SW480 (cell line): ENCODE results near the gene CEP131.

ENCODE experiments used
- DNase-seq: peaks from one replicate; pipeline ENCODE4 v3.0.0-alpha.2; 2016; ENCODE audit warnings: low spot score

CEP131 gene

DNA sequence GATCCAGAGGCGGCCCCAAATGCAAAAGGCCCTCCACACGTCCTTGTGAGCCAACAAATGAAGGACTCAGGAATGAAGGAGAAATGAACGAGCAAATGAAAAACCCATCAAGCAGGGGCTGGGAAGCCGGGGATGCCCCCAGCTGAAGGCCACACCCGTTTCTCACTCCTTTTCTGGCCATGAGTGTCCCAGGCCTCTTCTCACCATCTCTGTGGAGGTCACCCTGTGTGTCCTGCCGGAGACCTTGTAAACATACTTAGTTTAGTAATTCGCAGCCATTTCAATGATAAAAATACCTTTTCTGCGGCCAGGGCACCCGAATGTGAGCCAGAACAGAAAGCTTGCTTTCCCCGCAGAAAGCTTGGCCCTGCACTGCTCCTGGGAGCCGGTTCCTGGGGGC, 35.6 kb downstream of the CEP131 start:
- no peak for DNase-seq

DNA sequence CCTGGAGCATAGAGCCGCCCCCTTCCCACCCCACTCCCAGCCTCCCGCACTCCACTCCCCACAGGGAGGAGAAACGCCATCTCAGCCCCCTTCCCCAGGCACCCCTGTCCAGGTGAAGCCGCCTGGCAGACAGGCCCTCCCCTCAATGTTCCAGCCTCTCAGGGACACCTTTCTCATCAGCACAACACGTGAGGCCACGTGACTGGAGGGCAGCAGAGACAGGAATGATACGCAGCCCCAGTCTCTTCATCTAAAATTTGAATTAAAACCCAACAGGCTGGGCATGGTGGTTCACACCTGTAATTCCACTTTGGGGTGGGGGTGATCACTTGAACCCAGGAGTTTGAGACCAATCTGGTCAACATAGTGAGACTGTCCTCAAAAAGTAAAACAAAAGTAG, 36.6 kb downstream of the CEP131 start:
- no peak for DNase-seq

DNA sequence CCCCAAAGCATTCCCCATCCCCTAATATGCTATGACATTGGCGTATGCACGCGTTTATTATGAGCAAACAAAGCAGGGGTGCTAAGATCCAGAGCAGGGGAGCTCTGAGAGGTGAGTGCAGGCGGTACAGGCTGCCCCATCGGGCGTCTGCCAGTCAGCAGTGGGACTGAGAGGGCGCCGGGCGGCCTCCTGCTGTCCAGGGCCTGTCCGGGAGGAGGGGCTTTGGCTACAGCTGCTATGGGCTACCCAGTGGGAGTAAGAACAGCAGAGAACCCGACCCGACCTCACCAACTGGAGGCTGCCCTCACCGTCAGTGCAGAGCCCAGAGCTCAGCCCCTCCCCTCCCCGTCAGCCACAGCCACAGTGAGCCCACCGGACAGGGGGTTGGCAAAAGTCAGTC, 38.2 kb downstream of the CEP131 start:
- DNase-seq, result no peak

DNA sequence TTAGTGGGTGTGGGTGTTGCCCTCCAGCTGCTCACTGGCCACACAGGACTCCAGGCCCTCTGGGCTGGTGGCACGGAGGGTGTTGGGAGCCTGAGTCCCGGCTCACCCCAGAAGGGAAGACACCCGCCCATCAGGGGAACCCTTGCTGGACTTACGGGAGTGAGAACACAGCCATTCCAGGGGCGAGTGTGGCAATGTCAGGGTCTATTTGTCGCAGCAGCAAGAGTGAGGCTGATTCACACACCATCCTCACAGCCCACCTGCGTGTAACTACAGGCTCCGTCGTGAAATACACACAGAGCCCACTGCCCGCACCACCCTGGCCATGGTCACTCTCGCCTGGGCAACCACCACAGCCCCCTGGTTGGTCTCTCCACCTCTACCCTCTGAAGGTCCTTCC, 39.0 kb downstream of the CEP131 start:
- no peak for DNase-seq

DNA sequence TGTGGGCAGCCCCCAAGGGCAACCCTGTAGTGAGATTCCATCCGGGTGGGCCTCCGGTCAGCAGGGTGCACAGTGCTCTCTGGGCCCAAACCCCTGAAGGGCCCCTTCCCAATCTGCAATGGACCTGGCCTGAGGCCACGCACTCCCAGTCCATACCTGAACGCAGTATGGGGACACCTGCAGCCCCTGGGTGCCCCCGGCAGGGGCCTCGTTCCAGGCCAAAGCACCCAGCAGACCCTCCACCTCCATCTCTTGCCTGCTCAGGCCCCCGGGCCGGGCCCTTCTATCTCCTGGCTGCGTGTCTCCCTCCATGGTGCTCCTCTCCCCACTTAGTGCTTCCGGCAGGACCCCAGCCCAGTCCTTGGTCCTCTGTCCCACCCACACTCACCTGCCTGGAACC, 39.4 kb downstream of the CEP131 start:
- no peak for DNase-seq

DNA sequence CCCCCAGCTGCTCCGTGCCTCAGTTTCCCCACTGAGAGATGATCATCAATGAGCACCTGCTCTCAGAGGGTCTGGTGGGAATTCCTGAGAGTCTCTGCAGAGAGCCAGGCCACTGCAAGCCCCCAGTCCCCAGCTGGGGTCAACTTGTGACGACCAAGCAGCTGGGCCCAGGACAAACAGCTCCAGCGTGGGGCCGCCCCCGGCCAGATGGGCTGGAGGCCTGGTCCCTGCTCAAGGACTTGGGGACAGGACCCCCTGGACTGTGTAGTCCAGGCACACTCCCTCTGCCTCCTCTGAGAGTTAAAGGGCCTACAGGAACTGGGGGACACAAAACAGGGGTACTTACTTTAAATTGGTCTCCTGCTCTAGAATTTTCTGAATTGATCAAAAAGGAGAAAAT, 40.2 kb downstream of the CEP131 start:
- no peak for DNase-seq

DNA sequence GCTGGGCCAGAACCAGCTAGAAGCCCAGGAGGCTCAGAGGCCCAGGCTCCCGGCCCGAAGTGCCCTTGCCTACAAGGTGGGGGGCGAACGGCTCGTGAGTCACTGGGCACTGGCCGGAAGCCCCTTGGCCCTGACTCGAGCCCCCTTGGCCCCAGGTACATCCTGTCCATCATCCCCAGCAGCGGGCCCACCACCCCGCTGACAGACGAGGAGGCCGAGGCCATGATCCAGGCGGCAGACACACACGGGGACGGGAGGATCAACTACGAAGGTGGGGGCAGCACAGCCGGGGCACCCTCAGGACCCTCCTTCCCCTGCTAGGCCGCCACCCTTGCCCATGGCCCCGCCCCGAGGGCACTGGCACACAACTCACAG, 41.0 kb downstream of the CEP131 start:
- no peak for DNase-seq

DNA sequence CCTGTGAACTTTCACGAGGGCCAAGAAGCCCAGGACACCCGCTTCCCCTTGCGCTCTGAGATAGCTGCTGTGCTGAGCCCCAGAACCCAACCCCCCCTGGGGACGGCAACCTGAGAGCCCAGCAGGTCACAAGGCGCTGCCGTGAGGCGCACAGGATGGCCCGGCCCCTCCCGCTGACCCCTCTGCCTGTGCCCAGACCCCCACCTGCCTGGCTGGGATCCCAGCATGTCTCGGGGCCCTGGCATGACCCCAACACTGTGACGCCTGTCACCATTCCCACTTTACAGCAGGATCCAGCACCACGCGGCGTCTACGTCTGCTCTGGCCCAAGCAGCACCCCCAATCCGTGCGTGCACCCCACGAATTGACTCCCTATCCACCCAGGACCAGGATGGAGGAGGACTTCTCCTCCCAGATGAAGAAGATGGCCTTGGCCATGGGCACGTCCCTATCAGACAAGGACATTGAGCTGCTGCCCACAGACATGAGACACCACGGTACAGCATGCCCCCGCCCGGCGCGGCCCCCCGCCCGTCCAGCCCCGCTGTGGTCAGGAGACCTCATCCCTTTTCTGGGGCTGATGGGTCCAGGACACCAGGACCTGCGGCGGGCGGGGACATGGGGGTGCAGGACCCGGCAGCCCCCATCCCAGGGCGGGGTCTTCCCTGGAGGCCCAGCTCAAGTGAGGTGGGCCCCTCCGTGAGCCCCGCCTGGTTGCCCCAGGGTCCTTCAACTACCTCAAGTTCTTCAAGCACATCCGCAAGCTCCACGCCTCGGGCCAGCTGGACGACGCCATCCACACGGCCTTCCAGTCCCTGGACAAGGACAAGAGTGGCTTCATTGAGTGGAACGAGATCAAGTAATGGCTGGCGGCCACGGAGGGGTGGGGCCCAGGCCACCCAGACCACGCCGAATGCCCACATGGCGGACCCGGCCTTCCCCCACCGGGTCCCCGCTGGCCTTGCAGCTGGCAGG, 41.6 kb downstream of the CEP131 start:
- DNase-seq, result no peak

DNA sequence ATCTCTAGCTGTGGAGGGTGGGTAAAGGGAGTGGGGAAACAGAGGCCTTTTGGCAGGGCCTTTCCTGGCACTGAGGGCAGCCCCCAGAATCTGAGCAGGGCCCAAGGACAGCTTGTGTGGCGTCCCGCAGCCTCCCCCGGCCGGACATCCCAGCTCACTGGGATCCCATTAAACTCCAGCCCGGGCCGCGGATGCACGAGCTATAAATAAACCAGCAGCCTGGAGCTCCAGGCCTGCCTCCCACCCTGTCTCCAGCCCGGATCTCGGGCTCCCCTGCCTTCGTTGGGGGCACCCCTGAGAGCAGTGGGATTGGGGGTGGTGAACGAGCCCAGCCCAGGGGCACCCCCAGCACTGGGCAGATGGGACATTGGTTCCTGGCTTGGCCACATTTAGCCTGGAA, 42.9 kb downstream of the CEP131 start:
- DNase-seq, result no peak

DNA sequence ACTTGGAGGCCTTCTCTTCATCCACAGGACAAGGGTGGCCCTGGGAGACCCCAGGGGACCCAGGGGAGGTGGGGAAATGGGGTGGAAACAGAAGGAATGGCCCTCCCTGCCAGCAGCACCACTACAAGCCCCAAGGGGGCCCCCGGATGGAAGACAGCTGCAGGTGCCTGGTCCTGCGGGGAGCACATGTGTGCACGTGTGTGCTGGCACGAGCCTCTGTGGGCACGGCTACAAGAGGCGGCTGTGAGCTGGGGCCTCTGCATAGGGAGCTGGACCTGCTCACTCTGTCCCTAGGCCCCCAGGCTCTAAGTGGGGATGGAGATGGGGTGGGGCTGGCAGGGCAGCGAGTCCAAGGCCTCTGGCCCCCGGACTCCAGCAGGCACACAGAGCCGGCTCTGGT, 43.5 kb downstream of the CEP131 start:
- no peak for DNase-seq

DNA sequence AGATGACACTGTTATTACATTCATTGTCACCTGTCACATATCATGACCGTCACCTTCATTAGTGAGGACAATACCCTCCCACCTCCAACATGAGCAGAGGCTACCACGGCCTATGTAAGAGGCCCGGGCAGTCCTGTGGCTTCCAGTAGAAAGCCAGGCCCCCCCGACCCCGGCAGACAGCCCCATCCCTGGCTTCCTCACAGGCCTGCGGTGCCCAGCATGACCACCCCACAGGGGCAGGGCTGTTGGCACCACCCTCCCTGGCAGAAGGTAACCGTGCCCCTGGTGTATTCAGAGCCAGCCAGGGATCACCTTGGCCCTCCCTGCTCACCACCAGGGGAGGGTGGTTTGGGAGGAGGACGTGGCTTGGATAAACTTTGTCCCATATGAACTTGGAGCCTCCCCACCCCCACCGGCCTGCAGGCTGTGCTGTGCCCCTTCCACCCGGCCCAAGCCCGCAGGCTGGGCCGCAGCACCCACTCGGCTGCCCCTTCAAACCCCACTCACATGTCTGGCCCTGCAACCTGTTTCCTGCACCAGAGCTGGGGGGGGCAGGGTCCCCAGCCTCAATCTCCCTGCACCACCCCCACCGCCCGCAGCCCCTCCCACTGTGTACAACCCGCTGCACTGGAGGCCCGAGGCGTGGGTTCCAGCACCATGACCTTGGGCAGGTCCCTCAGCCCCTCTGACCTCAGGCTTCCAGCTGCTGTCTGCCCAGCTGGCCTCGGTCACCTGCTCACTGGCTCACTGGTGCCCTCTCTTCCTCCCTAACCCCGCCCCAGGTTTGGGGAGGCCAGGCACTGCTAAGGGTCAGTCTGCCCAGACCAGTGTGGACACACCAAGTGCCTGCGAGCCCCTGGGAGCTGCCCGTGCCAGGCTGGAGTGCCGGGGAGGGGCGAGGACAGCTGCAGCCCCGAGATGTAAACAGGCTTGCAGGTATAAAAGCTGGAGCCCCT, 44.4 kb downstream of the CEP131 start:
- no peak for DNase-seq

DNA sequence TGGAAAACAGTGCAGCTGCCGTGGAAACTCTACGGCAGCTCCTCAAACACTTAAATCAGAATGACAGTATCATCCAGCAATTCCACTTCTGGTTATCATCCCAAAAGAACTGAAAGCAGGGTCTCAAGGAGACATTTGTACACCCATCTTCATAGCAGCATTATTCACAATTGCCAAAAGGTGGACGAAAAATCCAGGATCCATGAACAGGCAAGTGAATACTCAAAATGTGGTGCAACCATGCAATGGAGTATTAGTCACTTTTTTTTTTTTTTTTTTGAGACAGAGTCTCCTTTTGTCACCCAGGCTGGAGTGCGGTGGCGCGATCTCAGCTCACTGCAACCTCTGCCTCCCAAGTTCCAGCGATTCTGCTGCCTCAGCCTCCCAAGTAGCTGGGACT, 46.1 kb downstream of the CEP131 start:
- DNase-seq, result no peak

DNA sequence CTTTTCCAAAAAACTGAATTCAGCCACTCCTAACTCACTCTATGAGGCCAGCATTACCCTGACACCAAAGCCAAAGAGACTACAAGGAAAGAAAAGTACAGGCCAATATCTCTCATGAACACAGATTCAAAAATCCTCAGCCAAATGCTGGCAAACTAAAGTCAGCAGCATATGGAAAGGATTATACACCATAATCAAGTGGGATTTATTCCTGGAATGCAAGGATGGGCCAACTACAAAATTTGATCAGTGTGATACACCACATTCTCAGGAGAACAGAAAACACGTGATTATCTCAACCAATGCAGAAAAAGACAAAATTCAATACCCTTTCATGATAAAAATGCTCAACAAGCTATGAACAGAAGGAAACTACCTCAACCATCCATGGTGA, 49.0 kb downstream of the CEP131 start:
- DNase-seq, result no peak

DNA sequence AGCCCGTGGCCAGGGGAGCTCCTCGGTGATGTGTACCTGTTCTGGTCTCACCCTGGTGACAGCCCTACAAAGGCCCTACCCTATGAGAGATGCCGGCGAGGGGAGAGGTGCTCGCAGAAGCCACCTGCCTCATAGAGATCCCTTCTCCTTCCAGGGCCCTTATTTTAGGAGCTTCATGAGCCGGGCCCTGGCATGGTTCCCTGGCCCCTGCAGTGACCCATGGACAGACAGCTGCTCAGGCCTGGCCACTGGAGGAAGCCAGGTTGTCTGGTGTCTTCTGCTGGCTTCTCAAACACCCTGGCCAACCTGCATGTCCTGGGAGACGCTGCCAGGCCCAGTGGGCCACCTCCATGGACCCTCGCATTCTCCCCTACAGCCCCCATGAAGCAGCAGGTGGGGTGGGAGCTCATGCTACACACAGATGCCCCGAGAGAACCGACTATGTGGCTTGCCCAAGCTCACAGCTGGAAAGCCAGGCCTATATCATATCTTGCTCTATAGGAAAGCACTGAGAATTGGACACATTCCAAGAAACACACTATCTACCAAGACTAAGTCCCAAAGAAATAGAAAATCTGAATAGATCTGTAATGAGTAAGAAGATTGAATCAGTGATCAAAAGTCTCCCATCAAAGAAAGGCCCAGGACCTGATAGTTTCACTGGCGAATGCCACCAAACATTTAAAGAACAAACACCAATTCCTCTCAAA, 49.6 kb downstream of the CEP131 start:
- no peak for DNase-seq

DNA sequence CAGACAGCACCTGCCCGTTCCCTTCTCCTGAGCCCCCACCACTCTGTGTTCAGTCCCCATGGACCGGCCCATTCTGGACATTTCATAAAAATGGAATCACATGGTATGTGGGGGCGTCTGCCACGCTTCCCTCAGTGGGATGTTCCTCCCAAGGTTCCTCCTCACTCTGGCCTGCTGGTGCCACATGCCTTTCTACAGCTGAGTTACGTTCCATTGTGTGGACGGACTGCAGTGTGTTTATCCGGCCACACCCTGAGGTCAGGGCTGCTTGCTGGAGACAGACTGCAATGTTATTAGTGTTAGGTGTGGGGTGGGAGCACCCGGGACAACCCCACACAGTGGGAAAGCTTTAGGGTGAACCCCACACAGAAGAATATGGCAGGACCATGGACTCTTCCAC, 50.8 kb downstream of the CEP131 start:
- peak; percentile 49 for DNase-seq

DNA sequence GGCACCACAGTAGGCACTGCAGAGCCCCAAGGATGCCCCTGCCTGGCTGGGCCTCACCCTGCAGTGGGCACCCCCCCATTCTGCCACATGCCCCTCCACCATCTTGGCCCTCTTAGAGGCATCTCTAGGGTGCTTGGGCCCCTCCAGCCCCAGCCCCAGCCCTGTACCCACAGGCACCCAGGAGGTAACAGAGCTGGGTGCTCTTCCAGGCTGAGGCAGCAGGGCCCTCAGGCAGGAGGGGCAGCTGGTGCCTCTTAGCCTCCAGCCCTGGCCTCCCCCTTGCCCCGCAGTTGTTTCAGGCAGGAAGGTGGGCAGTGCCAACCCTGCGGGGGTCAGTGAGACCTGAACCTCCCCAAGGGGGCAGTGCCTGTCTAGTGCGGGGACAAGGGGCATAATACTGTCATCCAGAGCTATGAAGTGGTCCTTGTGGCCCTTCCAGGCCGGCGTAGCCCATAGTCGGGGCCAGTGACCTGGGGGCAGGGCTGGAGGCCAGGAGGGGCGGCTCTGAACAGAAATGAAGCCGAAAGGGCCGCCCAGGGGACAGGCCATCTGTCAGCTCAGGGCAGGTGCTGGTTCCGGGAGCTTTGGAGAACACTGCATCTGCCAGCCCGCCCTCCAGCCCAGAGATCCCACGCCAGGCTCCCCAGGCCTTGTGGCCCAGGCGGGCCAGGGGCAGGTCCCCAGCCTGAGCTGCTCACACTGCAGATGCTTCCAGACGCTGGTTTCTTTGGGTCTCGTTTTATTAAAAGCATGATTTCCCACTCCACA, 51.9 kb downstream of the CEP131 start:
- no peak for DNase-seq

DNA sequence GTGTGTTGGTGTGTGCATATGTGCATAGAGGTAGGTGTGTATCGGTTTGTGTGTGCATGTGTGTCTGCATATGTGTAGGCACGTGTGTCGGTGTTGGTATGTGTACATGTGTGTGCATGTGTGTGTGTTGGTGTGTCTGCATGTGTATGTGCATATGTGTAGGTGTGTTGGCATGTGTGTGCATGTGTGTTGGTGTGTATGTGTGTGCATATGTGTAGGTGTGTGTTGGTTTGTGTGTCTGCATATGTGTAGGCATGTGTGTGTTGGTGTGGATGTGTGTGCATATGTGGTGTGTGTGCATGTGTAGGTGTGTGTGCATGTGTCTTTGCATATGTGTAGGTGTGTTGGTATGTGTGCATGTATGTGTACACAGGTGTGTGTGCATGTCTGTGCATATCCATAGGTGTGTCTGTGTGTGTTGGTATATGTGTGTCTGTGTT, 52.9 kb downstream of the CEP131 start:
- DNase-seq, result no peak

DNA sequence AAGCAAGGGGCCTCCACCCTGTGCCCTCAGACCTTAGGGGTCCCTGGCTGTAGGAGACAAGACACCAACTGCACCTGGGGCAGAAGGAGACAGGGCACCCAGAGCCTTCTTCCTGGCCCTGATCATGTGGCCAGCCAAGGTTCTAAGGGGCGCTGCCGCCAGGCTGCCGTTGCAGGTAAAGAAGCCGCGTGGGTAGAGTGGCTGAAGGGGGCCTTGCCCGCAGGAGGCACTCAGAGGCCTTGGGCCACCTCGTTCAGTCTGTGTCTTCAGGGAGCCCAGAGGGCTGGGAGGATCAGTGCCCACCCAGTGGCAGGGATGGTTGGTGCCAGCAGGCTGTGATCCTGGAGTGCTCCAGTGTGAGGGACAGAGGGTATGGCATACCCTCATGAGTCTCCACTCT, 55.1 kb downstream of the CEP131 start:
- no peak for DNase-seq

DNA sequence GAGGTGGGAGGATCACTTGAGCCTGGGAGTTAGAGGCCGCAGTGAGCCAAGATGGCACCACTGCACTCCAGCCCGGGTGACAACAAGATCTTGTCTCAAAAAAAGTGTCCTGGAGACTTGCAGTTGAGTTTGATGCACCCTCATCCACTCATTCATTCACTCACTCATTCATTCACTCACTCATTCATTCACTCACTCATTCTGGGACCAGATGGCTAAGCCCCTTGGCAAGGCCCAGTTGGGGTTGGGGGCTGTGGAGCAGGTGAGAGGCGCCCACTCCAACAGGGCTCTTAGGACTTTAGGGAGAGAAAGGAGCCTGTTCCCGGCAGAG, 55.6 kb downstream of the CEP131 start:
- DNase-seq, result no peak

DNA sequence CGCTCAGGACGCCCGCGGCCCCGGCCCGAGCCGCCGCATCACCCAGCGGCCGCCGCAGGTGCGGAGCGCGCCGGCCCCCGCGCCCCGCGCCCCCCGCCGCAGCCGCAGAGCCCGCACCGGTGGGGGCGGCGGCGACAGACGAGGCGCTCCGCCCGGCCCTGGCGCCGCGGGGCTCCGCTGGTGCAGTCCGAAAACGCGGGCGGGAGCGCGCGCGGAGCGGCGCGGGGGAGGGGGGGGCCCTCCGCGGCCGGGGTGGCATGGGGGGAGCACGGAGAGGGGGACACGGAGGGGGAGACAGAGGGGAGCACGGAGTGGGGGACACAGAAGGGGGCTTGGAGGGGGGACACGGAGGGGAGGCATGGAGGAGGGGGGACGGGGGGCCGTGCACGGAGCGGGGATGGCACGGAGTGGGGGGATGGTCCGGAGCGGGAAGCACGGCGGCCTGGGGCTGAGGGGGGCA, 56.7 kb downstream of the CEP131 start, which contains the start of gene AATK:
Gene AATK (minus strand): TSS at position 189 of the 460 bp plus-strand sequence. CDS start 229 bp downstream, outside the sequence.
- DNase-seq, result no peak
